ENCODE data around the gene FBXO47.
"Not testable (repeated sequence)": the region's sequence is repeated elsewhere in the genome, so short reads cannot be mapped to it uniquely, and the experiment has no call there.

FBXO47 gene

DNA sequence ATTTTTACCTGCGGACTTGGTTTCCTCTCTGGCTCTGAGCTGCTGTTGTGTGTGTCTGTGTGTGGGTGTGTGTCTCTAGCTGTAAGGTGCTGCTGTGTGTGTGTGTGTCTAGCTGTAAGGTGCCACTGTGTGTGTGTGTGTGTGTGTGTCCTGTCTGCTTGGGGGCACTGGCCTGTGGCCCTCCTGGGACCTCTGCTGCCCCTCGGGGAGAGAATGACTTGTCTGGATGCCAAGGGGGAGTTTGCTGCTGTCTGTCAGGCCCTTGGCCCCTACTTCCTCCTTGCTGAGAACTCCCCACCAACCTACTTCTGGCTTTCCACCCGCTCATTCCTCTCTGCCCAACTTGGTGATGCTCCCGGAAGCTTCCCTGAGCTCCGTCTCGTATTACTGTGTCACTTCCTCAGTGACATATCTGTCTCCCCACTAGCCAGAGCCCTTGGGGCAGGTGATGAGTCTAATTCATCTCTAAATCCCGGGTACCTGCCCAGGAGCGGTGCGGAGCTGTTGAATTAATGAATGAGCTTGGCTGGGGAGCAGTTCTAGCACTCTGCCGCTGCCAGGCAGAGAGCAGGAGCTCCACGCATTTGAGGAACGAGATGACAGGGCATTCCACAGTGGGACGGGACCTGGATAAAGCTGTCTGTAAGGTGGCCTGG is 45.3 kb downstream of the FBXO47 start:
- no peak for DNase-seq (ENCODE audit: low read depth)

DNA sequence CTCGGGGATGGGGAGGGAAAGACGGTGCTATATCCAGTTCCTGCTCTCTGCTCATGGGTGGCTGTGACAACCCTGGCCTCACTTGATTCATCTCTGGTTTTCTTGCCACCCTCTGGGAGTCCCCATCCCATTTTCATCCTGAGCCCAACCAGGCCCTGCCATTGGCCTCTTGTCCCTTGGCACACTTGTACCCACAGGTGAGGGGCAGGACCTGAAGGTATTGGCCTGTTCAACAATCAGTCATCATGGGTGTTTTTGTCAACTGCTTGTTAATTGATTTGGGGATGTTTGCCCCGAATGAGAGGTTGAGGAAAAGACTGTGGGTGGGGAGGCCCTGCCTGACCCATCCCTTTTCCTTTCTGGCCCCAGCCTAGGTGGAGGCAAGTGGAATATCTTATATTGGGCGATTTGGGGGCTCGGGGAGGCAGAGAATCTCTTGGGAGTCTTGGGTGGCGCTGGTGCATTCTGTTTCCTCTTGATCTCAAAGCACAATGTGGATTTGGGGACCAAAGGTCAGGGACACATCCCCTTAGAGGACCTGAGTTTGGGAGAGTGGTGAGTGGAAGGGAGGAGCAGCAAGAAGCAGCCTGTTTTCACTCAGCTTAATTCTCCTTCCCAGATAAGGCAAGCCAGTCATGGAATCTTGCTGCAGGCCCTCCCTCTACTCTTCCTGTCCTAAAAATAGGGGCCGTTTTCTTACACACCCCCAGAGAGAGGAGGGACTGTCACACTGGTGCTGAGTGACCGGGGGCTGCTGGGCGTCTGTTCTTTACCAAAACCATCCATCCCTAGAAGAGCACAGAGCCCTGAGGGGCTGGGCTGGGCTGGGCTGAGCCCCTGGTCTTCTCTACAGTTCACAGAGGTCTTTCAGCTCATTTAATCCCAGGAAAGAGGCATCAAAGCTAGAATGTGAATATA is 46.6 kb downstream of the FBXO47 start:
- no peak for DNase-seq (ENCODE audit: low read depth)

- DNase-seq (ENCODE audit: low read depth), result no peak
These were observed 47.7 kb downstream of the FBXO47 start for GRCh38 chr17:38919316-38920078.

GRCh38 chr17:38918916-38919315 is 48.3 kb downstream of the FBXO47 start:
- no peak for DNase-seq (ENCODE audit: low read depth)

DNA sequence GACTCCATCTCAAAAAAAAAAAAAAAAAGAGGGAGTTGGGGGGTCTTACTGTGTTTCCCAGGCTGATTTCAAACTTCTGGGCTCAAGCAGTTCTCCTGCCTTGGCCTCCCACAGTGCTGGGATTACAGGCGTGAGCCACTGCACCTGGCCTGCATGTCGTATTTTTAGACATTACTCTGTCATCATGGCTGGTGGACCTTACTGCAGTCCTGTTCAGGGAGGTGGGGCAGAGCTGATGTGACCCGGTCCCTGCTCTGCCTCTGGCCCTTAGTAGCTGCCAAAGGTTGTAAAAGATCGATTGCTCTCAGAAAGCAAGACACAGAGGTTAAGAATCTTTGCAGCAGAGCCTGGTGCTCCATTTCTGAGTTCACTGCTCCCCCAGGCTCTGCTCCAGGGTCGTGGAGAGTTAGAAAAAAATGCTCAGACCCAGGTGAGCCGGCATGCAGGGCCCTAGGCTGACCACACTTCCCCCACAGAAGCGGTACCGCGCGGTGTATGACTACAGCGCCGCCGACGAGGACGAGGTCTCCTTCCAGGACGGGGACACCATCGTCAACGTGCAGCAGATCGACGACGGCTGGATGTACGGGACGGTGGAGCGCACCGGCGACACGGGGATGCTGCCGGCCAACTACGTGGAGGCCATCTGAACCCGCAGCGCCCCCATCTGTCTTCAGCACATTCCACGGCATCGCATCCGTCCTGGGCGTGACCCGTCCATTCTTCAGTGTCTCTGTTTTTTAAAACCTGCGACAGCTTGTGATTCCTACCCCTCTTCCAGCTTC is 48.9 kb downstream of the FBXO47 start:
- DNase-seq (ENCODE audit: low read depth), result no peak

DNA sequence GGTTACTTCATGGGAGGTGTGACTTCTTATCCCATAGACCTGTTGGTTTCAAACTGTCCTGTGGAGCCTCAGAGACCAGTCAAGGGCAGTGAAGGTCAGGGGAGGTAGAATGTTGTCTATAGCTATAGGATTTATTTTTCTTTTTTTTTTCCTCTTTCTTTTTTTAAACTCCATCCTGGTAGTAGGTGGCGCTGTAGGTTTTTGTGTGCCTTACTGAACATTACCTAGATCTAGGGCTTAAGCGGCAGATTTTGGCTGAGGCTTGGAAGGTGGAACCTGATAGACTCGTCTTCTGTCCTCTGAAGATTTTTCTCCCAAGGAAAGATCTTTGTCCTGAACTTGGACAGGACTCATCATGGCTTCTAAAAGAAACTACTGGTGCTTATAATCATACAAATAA is 49.9 kb downstream of the FBXO47 start:
- DNase-seq (ENCODE audit: low read depth), result no peak

DNA sequence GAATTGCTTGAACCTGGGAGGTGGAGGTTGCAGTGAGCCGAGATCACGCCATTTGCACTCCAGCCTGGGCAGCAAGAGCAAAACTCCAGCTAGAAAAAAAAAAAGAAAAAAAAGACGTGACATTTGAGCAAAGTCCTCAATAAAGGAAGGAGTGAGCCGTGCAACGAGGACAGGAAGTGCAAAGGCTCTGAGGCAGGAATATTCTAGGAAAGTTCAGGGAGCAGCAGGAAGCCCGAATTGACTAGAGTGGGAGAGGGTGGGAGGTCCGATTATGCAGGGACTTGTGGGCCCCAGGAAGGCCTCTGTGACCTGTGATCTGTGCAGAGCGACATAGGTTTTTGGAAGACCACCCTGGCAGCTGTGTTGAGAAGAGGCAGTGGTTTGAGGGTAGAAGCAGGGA is 50.4 kb downstream of the FBXO47 start:
- DNase-seq (ENCODE audit: low read depth), result no peak

GRCh38 chr17:38915639-38915995 is 51.6 kb downstream of the FBXO47 start:
- no peak for DNase-seq (ENCODE audit: low read depth)

DNA sequence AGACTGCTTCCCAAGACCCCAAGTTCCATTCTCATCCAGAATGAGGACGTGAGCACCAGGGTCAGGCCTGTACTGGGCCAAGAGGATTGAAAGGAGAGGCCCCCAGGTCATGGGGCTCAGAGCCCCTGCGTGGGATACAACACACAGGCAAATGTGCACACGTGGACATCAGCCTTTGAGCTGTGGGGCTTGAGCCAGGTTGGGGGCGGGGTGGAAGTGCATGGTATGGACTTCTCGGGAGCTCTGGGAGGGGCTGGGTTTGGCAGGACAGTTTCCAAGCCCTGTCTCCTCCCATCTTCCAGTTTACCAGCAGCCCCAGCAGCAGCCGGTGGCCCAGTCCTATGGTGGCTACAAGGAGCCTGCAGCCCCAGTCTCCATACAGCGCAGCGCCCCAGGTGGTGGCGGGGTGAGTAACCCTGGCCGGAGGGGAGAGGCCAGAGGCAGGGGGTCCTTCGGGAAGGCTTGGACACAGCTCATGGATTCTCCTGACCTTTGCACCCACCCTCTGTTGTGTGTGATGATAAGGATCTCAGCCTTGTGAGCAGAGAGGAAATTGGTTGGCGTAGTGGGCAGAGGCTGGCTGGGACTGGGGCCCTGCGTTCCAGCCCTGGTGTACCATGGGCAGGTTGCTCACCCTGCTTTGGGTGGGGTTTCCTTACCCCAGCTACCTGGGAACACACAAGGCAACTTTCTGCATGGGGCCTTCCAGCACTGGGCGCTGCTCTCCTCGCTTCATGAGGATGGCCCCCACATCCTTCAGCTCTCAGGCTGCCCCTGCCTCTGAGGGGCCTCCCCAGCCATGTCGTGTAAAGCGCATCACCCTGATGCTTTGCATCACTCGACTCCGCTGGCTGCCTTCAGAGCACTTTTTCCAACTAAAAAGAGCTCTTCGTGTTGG is 52.2 kb downstream of the FBXO47 start:
- DNase-seq (ENCODE audit: low read depth), result no peak

GRCh38 chr17:38912221-38912813 is 54.9 kb downstream of the FBXO47 start:
- no peak for DNase-seq (ENCODE audit: low read depth)

DNA sequence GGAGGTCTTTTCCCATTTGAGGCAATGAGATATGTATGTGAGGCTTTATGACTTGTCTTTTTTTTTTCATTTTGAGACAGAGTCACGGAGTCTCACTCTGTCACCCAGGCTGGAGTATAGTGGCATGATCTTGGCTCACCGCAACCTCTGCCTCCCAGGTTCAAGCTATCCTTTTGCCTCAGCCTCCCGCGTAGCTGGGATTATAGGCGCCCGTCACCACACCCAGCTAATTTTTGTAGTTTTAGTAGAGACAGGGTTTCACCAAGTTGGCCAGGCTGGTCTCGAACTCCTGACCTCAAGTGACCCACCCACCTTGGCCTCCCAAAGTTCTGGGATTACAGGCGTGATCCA is 55.5 kb downstream of the FBXO47 start:
- DNase-seq (ENCODE audit: low read depth), result not testable (repeated sequence)

- no peak for DNase-seq (ENCODE audit: low read depth)
These were observed 56.0 kb downstream of the FBXO47 start for GRCh38 chr17:38911081-38911730.

DNA sequence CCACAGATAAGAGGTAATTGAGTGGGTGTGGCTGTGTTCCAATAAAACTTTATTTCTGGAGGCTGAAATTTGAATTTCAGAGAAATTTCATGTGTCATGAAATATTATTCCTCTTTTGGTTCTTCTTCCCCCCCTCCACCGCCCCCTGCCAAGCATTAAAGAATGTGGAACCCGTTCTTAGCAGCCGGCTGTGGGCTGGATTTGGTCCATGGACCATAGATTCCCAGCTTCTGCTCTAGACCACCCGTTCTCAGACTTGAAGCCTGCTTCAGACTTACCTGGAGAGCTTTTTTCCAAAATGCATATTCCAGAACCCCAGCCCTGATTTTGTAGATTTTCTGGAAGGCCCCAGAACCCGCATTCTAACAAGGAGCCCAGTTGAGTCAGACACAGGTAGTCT is 56.9 kb downstream of the FBXO47 start:
- no peak for DNase-seq (ENCODE audit: low read depth)

DNA sequence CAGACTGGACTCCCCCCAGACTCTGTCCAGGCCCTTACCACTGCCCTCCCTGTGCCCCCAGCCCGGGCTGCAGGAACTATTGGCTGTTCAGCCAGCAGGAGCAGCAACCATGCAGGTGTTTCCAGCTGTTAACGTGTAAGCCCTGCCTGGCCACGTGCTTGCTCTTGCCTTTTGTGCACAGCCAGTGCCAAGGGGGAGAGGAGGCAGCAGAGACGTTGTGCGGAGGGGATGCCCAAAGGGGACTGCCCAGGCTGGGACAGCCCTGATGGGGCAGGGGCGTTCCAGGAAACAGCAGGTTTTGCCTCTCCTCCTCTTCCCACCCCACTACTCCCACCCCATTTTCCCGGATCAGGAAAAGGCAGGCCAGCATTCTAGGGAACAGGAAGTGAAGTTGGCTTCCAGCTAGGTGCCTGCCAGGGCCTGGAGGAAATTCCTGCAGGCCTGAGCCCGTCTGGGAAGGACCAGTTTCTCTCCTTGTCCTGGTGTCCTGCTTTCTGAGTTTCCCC is 58.5 kb downstream of the FBXO47 start:
- no peak for DNase-seq (ENCODE audit: low read depth)

- DNase-seq (ENCODE audit: low read depth), result no peak
These were observed 59.1 kb downstream of the FBXO47 start for GRCh38 chr17:38907930-38908675.

DNA sequence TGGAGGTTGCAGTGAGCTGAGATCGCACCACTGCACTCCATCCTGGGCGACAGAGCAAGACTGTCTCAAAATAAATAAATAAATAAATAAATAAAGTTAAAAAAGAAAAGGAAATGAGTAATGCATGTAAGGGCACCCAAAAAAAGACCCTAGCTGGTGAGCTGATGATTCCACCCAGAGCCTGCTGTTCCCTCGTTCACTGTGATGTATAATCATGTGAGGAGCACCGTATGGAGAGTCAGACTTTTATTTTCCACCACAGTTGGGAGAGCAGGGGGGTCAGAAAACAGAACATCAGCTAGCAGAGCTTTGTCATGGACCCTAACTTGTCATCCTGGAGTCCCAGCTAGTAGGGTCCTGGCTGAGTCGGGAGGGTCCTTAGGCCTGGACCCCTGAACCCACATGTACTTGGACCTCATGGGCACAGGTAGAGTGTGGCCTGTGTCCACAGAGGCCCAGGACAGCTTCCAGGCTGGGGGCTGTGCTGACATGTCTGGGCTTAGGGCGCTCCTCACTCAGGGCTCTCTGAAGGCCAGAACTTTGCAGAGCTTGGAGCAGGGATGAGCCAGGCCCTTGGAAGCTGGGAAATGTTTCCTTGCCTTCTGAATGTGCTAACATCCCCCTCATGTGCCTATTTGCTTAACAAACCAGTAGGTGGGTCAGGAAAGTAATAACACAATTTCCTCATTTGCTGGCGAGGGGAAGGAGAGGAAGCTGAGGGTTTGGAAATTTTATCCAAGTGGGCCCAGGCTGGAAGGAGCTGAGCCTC is 60.6 kb downstream of the FBXO47 start:
- DNase-seq (ENCODE audit: low read depth), result no peak

GRCh38 chr17:38905375-38905774 is 61.8 kb downstream of the FBXO47 start:
- no peak for DNase-seq (ENCODE audit: low read depth)

GRCh38 chr17:38904892-38905291 is 62.3 kb downstream of the FBXO47 start:
- no peak for DNase-seq (ENCODE audit: low read depth)

All from stimulated activated CD8-positive, alpha-beta memory T cell treated with anti-CD3 and anti-CD28 coated beads, Interleukin-15, amount 100 ng/mL, for 24 hours (primary cell).